ENCODE results near the gene INHA. TPM values are rescaled to one million over a fixed set of nuclear protein-coding genes. Genes with fewer than 3 reads are reported as not detected.

The INHA gene
- total RNA-seq, 4 donors from 2014 or later: 0.50 to 1.1 (median 0.81) TPM; not detected in 1

DNA sequence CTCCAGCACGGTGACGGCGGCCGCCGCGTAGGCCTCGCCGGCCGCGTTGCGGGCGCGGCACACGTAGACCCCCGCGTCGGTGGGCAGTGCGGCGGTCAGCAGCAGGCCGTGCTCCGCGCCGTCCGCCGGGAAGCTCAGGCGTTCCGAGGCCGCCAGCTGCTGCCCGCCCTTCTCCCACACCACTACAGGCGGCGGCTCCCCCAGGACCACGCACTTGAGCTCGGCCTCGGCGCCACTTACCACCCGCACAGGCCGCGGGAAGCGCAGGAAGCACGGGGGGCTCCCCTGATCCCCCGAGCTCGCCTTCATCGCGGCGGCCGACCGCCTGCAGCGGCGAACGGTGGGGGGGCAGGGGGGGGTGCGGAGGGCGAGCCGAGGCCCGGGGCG lies 1.2 kb upstream of the INHA start:
- no peaks in the 10 kb centered on the region for H3K27me3 ChIP-seq
- H3K27ac ChIP-seq: peak overlapping the region; percentile 38 to 78 (median 77)
- peaks cover 25 to 37% of the 10 kb centered on the region in 2 donors for H3K4me1 ChIP-seq
- H3K4me3 ChIP-seq (replicated peaks in 1 of 3): peak overlapping the region; percentile 50 to 77 (median 66)
- no CpG with 5 or more reads among the region's 55 CpGs for WGBS, 2 donors
- TF ChIP-seq CTCF (IDR thresholded peaks at IDR 0.05): no peak
- no peak for TF ChIP-seq POLR2A (IDR thresholded peaks at IDR 0.05)
- no peaks in the 10 kb centered on the region for H3K9me3 ChIP-seq
- H3K36me3 ChIP-seq: peaks cover 0 to 2% of the 10 kb centered on the region in 2 donors
- peak in 1 of 2 donors; percentile 34 for DNase-seq
- intact Hi-C loops (cut with DNase I): no loop called here

GRCh38 chr2:219571311-219572236 lies 536 bp upstream of the INHA start, which contains the start of gene OBSL1:
OBSL1 (minus strand) TSS chr2:219571539; CDS start chr2:219571232, 307 bp downstream.
- intact Hi-C loops (cut with DNase I): no loop called here
- peak; percentile 87 to 91 for DNase-seq
- TF ChIP-seq POLR2A (IDR thresholded peaks at IDR 0.05) (peak in 1 of 2 donors; percentile 61), CTCF (IDR thresholded peaks at IDR 0.05) (peak in 1 of 6 experiments; percentile 9)
- Histone ChIP-seq H3K4me1 (peaks cover 31 to 43% of the 10 kb centered on the region in 2 donors), H3K27me3 (no peaks in the 10 kb centered on the region), H3K36me3 (peaks cover 0 to 2% of the 10 kb centered on the region in 2 donors), H3K9me3 (no peaks in the 10 kb centered on the region), H3K27ac (peak within 1 kb of the TSS; percentile 38 to 78 (median 77)), H3K4me3 (replicated peaks in 1 of 3) (peak within 1 kb of the TSS; percentile 50 to 77 (median 66))
- 18 to 25% methylated on average over 18 to 27 of the region's 42 CpGs for WGBS, 2 donors

DNA sequence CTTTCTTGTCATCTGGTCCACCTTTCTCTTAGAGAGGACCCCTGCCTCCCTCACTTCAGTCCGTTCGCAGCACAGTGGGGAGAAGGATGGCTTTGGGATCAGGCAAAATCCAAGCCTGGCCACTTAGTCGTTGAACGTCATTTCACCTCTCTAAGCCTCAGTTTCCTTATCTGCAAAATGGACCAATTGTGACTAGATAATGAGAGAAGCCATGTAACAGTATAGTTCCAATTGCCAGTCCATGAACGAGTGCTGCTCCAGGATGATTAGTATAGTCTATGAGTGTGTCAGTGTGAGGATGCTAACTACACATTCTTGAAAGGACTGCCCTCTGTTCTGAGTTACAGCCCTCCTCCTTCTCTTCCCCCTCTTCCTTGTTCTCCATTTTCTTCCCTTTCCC lies 1.1 kb downstream of the INHA start:
- 84% methylated on average over 5 of the region's 5 CpGs for WGBS, 2 donors
- H3K27me3 ChIP-seq: no peaks in the 10 kb centered on the region
- H3K9me3 ChIP-seq: no peaks in the 10 kb centered on the region
- H3K4me1 ChIP-seq: peaks cover 42 to 57% of the 10 kb centered on the region in 2 donors
- peak overlapping the region in 1 of 3 donors; percentile 3 for H3K27ac ChIP-seq
- intact Hi-C loops (cut with DNase I): no loop called here
- no peak for TF ChIP-seq POLR2A (IDR thresholded peaks at IDR 0.05)
- no peak for TF ChIP-seq CTCF (IDR thresholded peaks at IDR 0.05)
- no peak overlapping the region for H3K4me3 ChIP-seq (replicated peaks in 1 of 3)
- H3K36me3 ChIP-seq: no peaks in the 10 kb centered on the region
- DNase-seq: no peak

DNA sequence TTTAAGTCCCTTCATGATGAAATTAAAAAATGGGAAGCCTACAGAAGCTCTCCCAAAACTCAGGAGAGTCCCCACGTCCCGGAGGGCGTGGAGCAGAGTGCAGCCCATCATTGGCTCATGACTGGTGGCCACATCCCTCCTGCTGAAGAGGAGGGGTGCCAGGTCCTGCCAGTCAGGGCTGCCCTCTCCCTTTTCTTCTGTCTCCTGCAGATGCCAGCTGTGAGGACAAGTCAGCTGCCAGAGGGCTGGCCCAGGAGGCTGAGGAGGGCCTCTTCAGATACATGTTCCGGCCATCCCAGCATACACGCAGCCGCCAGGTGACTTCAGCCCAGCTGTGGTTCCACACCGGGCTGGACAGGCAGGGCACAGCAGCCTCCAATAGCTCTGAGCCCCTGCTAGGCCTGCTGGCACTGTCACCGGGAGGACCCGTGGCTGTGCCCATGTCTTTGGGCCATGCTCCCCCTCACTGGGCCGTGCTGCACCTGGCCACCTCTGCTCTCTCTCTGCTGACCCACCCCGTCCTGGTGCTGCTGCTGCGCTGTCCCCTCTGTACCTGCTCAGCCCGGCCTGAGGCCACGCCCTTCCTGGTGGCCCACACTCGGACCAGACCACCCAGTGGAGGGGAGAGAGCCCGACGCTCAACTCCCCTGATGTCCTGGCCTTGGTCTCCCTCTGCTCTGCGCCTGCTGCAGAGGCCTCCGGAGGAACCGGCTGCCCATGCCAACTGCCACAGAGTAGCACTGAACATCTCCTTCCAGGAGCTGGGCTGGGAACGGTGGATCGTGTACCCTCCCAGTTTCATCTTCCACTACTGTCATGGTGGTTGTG lies 2.6 kb downstream of the INHA start:
- peaks cover 56 to 71% of the 10 kb centered on the region in 2 donors for H3K4me1 ChIP-seq
- no peaks in the 10 kb centered on the region for H3K36me3 ChIP-seq
- DNase-seq: peak; percentile 88 to 89
- H3K27ac ChIP-seq: peak overlapping the region; percentile 83 to 87 (median 86)
- no peaks in the 10 kb centered on the region for H3K9me3 ChIP-seq
- TF ChIP-seq POLR2A (IDR thresholded peaks at IDR 0.05) (peak in 1 of 2 donors; percentile 64), CTCF (IDR thresholded peaks at IDR 0.05) (no peak)
- H3K27me3 ChIP-seq: no peaks in the 10 kb centered on the region
- WGBS, 2 donors: 54 to 78% methylated on average over 14 to 19 of the region's 22 CpGs
- no peak overlapping the region for H3K4me3 ChIP-seq (replicated peaks in 1 of 3)
- intact Hi-C loops (cut with DNase I): no loop called here

Data from thyroid gland (tissue), 4 donors.